ENCODE results near the gene SNRPA1. TPM values are rescaled to one million over a fixed set of nuclear protein-coding genes. Genes with fewer than 3 reads are reported as not detected.
A peak's percentile ranks its signal among the peaks of the same experiment; 100 is the strongest.

SNRPA1 gene
- polyA plus RNA-seq, 1 donor, result 77.9 TPM

GRCh38 chr15:101264911-101265641, 30.0 kb downstream of the SNRPA1 start:
- DNase-seq, result no peak

- no peak for DNase-seq
These were observed 31.0 kb downstream of the SNRPA1 start for GRCh38 chr15:101264011-101264410.

- DNase-seq, result no peak
These were observed 32.5 kb downstream of the SNRPA1 start for GRCh38 chr15:101262551-101262950.

GRCh38 chr15:101258238-101259144, 36.6 kb downstream of the SNRPA1 start:
- DNase-seq, result peak; percentile 73

- no peak for DNase-seq
These were observed 38.3 kb downstream of the SNRPA1 start for GRCh38 chr15:101256757-101257156.

GRCh38 chr15:101255615-101256241, 39.3 kb downstream of the SNRPA1 start:
- DNase-seq, result no peak

- no peak for DNase-seq
These were observed 40.0 kb downstream of the SNRPA1 start for GRCh38 chr15:101255051-101255395.

- DNase-seq, result no peak
These were observed 40.6 kb downstream of the SNRPA1 start for GRCh38 chr15:101254157-101255050.

- no peak for DNase-seq
These were observed 42.2 kb downstream of the SNRPA1 start for GRCh38 chr15:101252836-101253235.

- peak; percentile 91 for DNase-seq
These were observed 42.9 kb downstream of the SNRPA1 start, which contains the start of gene CHSY1 for GRCh38 chr15:101251830-101252820. Gene CHSY1, minus strand, starts transcription at chr15:101252048. Its CDS starts 592 bp downstream, at chr15:101251456.

- DNase-seq, result no peak
These were observed 43.9 kb downstream of the SNRPA1 start for GRCh38 chr15:101250873-101251829.

- no peak for DNase-seq
These were observed 44.7 kb downstream of the SNRPA1 start for GRCh38 chr15:101250341-101250831.

GRCh38 chr15:101248274-101248673, 46.8 kb downstream of the SNRPA1 start:
- DNase-seq, result no peak

- DNase-seq, result no peak
These were observed 48.0 kb downstream of the SNRPA1 start for GRCh38 chr15:101246824-101247745.

GRCh38 chr15:101246391-101246790, 48.7 kb downstream of the SNRPA1 start:
- DNase-seq, result no peak

- DNase-seq, result no peak
These were observed 50.0 kb downstream of the SNRPA1 start for GRCh38 chr15:101244889-101245668.

Measured in left kidney (tissue), 2 donors.